WTC11 (cell line): ENCODE measurements around the gene MRE11.

Experiments
- ATF3 ChIP-seq: sonication (generic); formaldehyde crosslinking; conservative IDR thresholded peaks from 2 replicates; pipeline ENCODE4 v1.8.1; 2022; ENCODE audit warnings: mild to moderate bottlenecking, missing genetic modification reagents
- MAX ChIP-seq: sonication (generic); formaldehyde crosslinking; IDR thresholded peaks from 2 replicates; pipeline ENCODE4 v1.8.0; 2022; ENCODE audit warnings: mild to moderate bottlenecking, missing genetic modification reagents
- SP1 ChIP-seq: sonication (generic); formaldehyde crosslinking; conservative IDR thresholded peaks from 2 replicates; pipeline ENCODE4 v1.8.1; 2022; ENCODE audit warnings: missing genetic modification reagents
- ZNF121 ChIP-seq: sonication (generic); formaldehyde crosslinking; IDR thresholded peaks from 2 replicates; pipeline ENCODE4 v1.8.0; 2023; ENCODE audit warnings: missing genetic modification reagents
- ZNF232 ChIP-seq: sonication (generic); formaldehyde crosslinking; IDR thresholded peaks from 2 replicates; pipeline ENCODE4 v1.8.0; 2022; ENCODE audit warnings: mild to moderate bottlenecking, missing genetic modification reagents
- TF ChIP-seq, protein P1 (sequence below): sonication (generic); formaldehyde crosslinking; IDR thresholded peaks from 2 replicates; pipeline ENCODE4 v1.8.0; 2022; ENCODE audit warnings: missing genetic modification reagents
- TF ChIP-seq, protein P2 (sequence below): fragments of 200-600 bp; IDR thresholded peaks from 2 replicates; pipeline ENCODE4 v1.8.0; 2022; ENCODE audit warnings: antibody characterized with exemption
- TF ChIP-seq, protein P3 (sequence below): sonication (generic); formaldehyde crosslinking; IDR thresholded peaks from 2 replicates; pipeline ENCODE4 v1.8.1; 2022; ENCODE audit warnings: mild to moderate bottlenecking, missing genetic modification reagents, moderate library complexity, borderline replicate concordance

GRCh38 chr11:94500181-94500580, 6.5 kb upstream of the MRE11 start:
- TF ChIP-seq, protein P1, sequence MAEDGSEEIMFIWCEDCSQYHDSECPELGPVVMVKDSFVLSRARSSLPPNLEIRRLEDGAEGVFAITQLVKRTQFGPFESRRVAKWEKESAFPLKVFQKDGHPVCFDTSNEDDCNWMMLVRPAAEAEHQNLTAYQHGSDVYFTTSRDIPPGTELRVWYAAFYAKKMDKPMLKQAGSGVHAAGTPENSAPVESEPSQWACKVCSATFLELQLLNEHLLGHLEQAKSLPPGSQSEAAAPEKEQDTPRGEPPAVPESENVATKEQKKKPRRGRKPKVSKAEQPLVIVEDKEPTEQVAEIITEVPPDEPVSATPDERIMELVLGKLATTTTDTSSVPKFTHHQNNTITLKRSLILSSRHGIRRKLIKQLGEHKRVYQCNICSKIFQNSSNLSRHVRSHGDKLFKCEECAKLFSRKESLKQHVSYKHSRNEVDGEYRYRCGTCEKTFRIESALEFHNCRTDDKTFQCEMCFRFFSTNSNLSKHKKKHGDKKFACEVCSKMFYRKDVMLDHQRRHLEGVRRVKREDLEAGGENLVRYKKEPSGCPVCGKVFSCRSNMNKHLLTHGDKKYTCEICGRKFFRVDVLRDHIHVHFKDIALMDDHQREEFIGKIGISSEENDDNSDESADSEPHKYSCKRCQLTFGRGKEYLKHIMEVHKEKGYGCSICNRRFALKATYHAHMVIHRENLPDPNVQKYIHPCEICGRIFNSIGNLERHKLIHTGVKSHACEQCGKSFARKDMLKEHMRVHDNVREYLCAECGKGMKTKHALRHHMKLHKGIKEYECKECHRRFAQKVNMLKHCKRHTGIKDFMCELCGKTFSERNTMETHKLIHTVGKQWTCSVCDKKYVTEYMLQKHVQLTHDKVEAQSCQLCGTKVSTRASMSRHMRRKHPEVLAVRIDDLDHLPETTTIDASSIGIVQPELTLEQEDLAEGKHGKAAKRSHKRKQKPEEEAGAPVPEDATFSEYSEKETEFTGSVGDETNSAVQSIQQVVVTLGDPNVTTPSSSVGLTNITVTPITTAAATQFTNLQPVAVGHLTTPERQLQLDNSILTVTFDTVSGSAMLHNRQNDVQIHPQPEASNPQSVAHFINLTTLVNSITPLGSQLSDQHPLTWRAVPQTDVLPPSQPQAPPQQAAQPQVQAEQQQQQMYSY (CRISPR knock-in tag): no peak
- TF ChIP-seq, protein P2, sequence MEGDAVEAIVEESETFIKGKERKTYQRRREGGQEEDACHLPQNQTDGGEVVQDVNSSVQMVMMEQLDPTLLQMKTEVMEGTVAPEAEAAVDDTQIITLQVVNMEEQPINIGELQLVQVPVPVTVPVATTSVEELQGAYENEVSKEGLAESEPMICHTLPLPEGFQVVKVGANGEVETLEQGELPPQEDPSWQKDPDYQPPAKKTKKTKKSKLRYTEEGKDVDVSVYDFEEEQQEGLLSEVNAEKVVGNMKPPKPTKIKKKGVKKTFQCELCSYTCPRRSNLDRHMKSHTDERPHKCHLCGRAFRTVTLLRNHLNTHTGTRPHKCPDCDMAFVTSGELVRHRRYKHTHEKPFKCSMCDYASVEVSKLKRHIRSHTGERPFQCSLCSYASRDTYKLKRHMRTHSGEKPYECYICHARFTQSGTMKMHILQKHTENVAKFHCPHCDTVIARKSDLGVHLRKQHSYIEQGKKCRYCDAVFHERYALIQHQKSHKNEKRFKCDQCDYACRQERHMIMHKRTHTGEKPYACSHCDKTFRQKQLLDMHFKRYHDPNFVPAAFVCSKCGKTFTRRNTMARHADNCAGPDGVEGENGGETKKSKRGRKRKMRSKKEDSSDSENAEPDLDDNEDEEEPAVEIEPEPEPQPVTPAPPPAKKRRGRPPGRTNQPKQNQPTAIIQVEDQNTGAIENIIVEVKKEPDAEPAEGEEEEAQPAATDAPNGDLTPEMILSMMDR: no peak
- TF ChIP-seq, protein P3, sequence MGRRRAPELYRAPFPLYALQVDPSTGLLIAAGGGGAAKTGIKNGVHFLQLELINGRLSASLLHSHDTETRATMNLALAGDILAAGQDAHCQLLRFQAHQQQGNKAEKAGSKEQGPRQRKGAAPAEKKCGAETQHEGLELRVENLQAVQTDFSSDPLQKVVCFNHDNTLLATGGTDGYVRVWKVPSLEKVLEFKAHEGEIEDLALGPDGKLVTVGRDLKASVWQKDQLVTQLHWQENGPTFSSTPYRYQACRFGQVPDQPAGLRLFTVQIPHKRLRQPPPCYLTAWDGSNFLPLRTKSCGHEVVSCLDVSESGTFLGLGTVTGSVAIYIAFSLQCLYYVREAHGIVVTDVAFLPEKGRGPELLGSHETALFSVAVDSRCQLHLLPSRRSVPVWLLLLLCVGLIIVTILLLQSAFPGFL (CRISPR knock-in tag): no peak
- TF ChIP-seq ZNF232 (no peak), MAX (CRISPR knock-in tag) (no peak), ZNF121 (CRISPR knock-in tag) (no peak), SP1 (CRISPR knock-in tag) (no peak), ATF3 (CRISPR knock-in tag) (no peak)
